Aorta (tissue), 5 donors: ENCODE results near the gene SYNDIG1. TPM values are rescaled to one million over a fixed set of nuclear protein-coding genes. Genes with fewer than 3 reads are reported as not detected.

ENCODE experiments used
- ATAC-seq: fragments of 200-7000 bp; cut with Tn5 transposase; one replicate; pipeline ENCODE4 v1.9.1; 2022; ENCODE audit warnings: moderate library complexity; ENCODE audit not compliant: low FRiP score
- DNase-seq, 2 donors: peaks; one replicate each; pipeline ENCODE4 v3.0.0-alpha.2; 2020
- H3K27ac ChIP-seq, 2 donors: one replicate each; pipeline ENCODE4 v1.5.1; 2013; ENCODE audit warnings: low read length in 2 of 2, mild to moderate bottlenecking in 2 of 2, moderate library complexity in 2 of 2, control low read depth in 1 of 2, inconsistent platforms in 1 of 2, low read depth in 1 of 2
- H3K27me3 ChIP-seq, 2 donors: one replicate each; pipeline ENCODE4 v1.6.1; 2013; ENCODE audit warnings: control low read depth in 1 of 2, low read length in 1 of 2, mild to moderate bottlenecking in 1 of 2, moderate library complexity in 1 of 2; ENCODE audit not compliant: insufficient read depth in 2 of 2, control insufficient read depth in 1 of 2
- H3K36me3 ChIP-seq, 2 donors: one replicate each; pipeline ENCODE4 v1.6.1; 2013; ENCODE audit warnings: control low read depth in 1 of 2, low read length in 1 of 2, mild to moderate bottlenecking in 1 of 2; ENCODE audit not compliant: insufficient read depth in 2 of 2, control insufficient read depth in 1 of 2
- H3K4me1 ChIP-seq, 2 donors: one replicate each; pipeline ENCODE4 v1.6.1; 2013; ENCODE audit warnings: low read length in 2 of 2, control low read depth in 1 of 2, mild to moderate bottlenecking in 1 of 2, moderate library complexity in 1 of 2; ENCODE audit not compliant: insufficient read depth in 2 of 2, control insufficient read depth in 1 of 2
- H3K4me3 ChIP-seq, 2 donors: one replicate each; pipeline ENCODE4 v1.5.1; 2013; ENCODE audit warnings: low read length in 2 of 2, control low read depth in 1 of 2, mild to moderate bottlenecking in 1 of 2
- H3K9me3 ChIP-seq: one replicate; pipeline ENCODE4 v1.6.1; 2013; ENCODE audit warnings: mild to moderate bottlenecking, low read length; ENCODE audit not compliant: control insufficient read depth
- WGBS, 2 donors: extraction: QIAGEN DNeasy Blood & Tissue Kit; methylation state at CpG; one replicate each; pipeline ENCODE4 v1.1.7; 2013; 5-methylcytosine and 5-hydroxymethylcytosine counted together
- intact Hi-C, 2 donors: fragments of 100-400 bp; cut with DNase I; formaldehyde crosslinking; loops; one replicate each; pipeline versions ENCODE4 v1.14.2 to v1.15.0; 2022
- polyA plus RNA-seq, 2 donors: library from polyadenylated mRNA; stranded (reverse); fragments of 200-250 nt; gene quantifications; one replicate each; pipeline ENCODE4 v1.2.3, GENCODE V29; 2013
- total RNA-seq, 2 donors: library from RNA; stranded (reverse); fragmentation: NEBNext Ultra II Directional; extraction: Animal tissue kit (Norgen Biotek cat#: 25700); gene quantifications; one replicate each; pipeline ENCODE4 v1.2.1, GENCODE V29; 2021
- donor health status: healthy with polysubstance abuse.
- donor health status: Bipolar disorder and iron deficiency.
- donor health status: DM: no; HTN: no; CAD: no.
- donor health status: DM: no; HTN: no; CAD: no.
- donor health status: DM: yes; HTN: yes; CAD: no.

The SYNDIG1 gene
- total and polyA plus RNA-seq, 4 donors, result 1.2 to 6.2 (median 2.9) TPM

DNA sequence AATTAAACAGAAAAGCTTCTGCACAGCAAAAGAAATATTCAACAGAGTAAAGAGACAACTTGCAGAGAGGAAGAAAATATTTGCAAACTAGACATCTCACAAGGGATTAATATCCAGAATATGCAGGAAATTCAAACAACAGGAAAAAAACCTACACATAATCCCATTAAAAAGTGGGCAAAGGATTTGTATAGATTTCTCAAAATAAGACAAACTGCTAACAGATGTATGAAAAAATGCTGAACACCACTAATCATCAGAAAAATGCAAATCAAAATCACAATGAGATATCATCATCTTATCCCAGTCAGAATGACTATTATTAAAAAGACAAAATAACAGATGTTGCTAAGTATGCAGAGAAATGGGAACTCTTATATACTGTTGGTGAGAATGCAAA, 129.6 kb downstream of the SYNDIG1 start:
- DNase-seq (no peak), ATAC-seq (no peak)
- intact Hi-C loops, result no loop called here
- no peak overlapping the region for H3K4me3 ChIP-seq
- H3K36me3 ChIP-seq, result peaks cover 2 to 3% of the 10 kb centered on the region in 2 donors
- H3K27ac ChIP-seq, result no peak overlapping the region
- no peaks in the 10 kb centered on the region for H3K4me1 ChIP-seq
- no peaks in the 10 kb centered on the region for H3K27me3 ChIP-seq
- peaks cover 3% of the 10 kb centered on the region for H3K9me3 ChIP-seq

- intact Hi-C loops, result no loop called here
- 82 to 84% methylated on average over 3 of the region's 3 CpGs for WGBS, 2 donors
- H3K27ac ChIP-seq, result no peak overlapping the region
- H3K4me3 ChIP-seq, result no peak overlapping the region
- H3K36me3 ChIP-seq, result peaks cover 2 to 3% of the 10 kb centered on the region in 2 donors
- ATAC-seq (no peak), DNase-seq (no peak)
- peaks cover 3% of the 10 kb centered on the region for H3K9me3 ChIP-seq
- H3K27me3 ChIP-seq, result no peaks in the 10 kb centered on the region
- no peaks in the 10 kb centered on the region for H3K4me1 ChIP-seq
These were observed 130.6 kb downstream of the SYNDIG1 start for GRCh38 chr20:24600012-24600411.

GRCh38 chr20:24603454-24603853, 134.0 kb downstream of the SYNDIG1 start:
- H3K36me3 ChIP-seq, result peaks cover 2 to 3% of the 10 kb centered on the region in 2 donors
- no peak for ATAC-seq
- no peak for DNase-seq
- no peak overlapping the region for H3K4me3 ChIP-seq
- 89 to 93% methylated on average over 8 of the region's 8 CpGs for WGBS, 2 donors
- no peak overlapping the region for H3K27ac ChIP-seq
- no peaks in the 10 kb centered on the region for H3K4me1 ChIP-seq
- peaks cover 3% of the 10 kb centered on the region for H3K9me3 ChIP-seq
- intact Hi-C loops, result no loop called here
- H3K27me3 ChIP-seq, result no peaks in the 10 kb centered on the region

GRCh38 chr20:24604966-24605665, 135.7 kb downstream of the SYNDIG1 start:
- no peak overlapping the region for H3K27ac ChIP-seq
- intact Hi-C loops, result no loop called here
- no peaks in the 10 kb centered on the region for H3K4me1 ChIP-seq
- H3K9me3 ChIP-seq, result peaks cover 3% of the 10 kb centered on the region
- ATAC-seq (no peak), DNase-seq (no peak)
- WGBS, 2 donors, result 60 to 73% methylated on average over 4 of the region's 4 CpGs
- H3K27me3 ChIP-seq, result no peaks in the 10 kb centered on the region
- peaks cover 2 to 3% of the 10 kb centered on the region in 2 donors for H3K36me3 ChIP-seq
- H3K4me3 ChIP-seq, result no peak overlapping the region

DNA sequence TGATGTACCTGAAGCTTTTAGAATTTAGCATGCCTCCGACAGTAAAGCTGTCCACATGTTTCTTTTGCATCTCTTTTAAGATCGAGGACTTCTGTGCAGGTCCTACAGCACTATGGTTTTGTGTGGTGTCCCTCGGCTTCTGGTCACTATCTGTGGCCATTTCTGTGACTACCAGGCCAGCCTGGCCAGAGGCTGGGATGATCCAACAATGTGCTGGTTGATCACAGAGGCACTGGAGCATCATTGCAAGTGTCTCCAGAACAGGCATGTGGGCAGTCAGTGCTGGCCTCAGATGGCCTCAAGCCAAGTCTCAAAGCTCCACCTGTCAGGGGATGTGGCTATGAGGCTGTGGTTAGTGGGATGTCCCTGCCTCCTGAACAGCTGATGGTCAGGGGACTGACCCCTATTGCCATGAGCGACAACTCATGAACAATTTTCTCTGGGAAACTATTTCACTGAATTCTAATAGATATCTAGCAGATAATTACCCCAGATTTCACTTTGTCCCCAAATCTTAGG, 136.6 kb downstream of the SYNDIG1 start:
- 94 to 96% methylated on average over 4 of the region's 4 CpGs for WGBS, 2 donors
- H3K9me3 ChIP-seq, result peaks cover 1% of the 10 kb centered on the region
- no peaks in the 10 kb centered on the region for H3K27me3 ChIP-seq
- H3K4me3 ChIP-seq, result no peak overlapping the region
- ATAC-seq (no peak), DNase-seq (no peak)
- peaks cover 2 to 3% of the 10 kb centered on the region in 2 donors for H3K36me3 ChIP-seq
- intact Hi-C loops, result no loop called here
- no peaks in the 10 kb centered on the region for H3K4me1 ChIP-seq
- H3K27ac ChIP-seq, result no peak overlapping the region

GRCh38 chr20:24607402-24607801, 138.0 kb downstream of the SYNDIG1 start:
- Histone ChIP-seq H3K36me3 (no peaks in the 10 kb centered on the region), H3K27me3 (no peaks in the 10 kb centered on the region), H3K4me1 (no peaks in the 10 kb centered on the region), H3K9me3 (no peaks in the 10 kb centered on the region), H3K4me3 (no peak overlapping the region), H3K27ac (no peak overlapping the region)
- WGBS, 2 donors, result 93% methylated on average over 12 of the region's 12 CpGs
- no peak for ATAC-seq
- intact Hi-C loops, result no loop called here
- no peak for DNase-seq

DNA sequence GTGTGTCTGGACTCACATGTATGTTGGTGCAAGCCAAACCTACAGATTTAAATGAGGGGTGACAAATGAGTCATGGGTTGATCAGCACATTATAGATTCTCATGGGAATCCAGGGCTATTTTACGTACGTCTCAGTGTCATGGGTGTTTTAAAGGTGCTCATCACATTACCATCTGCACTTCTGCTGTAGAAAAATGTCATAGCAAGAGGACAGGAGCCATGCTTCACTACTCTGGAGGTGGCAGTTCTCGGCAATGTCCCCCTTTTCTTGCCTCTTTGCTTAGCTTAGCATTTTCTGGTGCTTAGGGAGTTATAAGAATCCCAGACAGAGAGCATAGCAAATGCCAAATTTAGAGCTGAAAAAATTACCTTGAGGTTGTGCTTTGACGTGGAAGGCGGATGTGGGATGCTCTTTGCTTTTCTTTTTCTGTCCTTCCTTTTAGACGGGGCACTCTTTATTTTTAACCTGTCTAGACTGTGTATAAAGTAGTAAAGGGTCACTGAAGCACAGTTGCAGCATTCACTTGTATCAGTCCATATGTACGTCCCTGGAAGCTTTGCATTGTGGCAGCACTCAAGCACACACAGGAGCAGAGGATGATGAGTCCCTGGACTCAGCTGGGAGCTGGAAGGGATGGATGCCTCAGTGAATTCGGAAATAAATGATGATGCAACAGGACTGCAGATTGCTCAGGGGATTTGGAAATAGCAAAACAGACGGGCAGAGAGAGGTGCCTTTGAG, 139.7 kb downstream of the SYNDIG1 start:
- no peaks in the 10 kb centered on the region for H3K4me1 ChIP-seq
- ATAC-seq (no peak), DNase-seq (no peak)
- WGBS, 2 donors, result 75 to 82% methylated on average over 9 of the region's 9 CpGs
- intact Hi-C loops, result no loop called here
- no peaks in the 10 kb centered on the region for H3K36me3 ChIP-seq
- H3K4me3 ChIP-seq, result no peak overlapping the region
- H3K27me3 ChIP-seq, result no peaks in the 10 kb centered on the region
- no peaks in the 10 kb centered on the region for H3K9me3 ChIP-seq
- H3K27ac ChIP-seq, result no peak overlapping the region

- H3K4me1 ChIP-seq, result no peaks in the 10 kb centered on the region
- DNase-seq (no peak), ATAC-seq (no peak)
- H3K36me3 ChIP-seq, result no peaks in the 10 kb centered on the region
- intact Hi-C loops, result no loop called here
- H3K27ac ChIP-seq, result no peak overlapping the region
- WGBS, 2 donors, result 62 to 77% methylated on average over 2 of the region's 2 CpGs
- no peaks in the 10 kb centered on the region for H3K27me3 ChIP-seq
- no peak overlapping the region for H3K4me3 ChIP-seq
- H3K9me3 ChIP-seq, result no peaks in the 10 kb centered on the region
These were observed 140.3 kb downstream of the SYNDIG1 start for GRCh38 chr20:24609757-24610156.
